Smooth muscle cell (in vitro differentiated cells): ENCODE measurements around the gene C1QTNF2. TPM values are rescaled to one million over a fixed set of nuclear protein-coding genes. Genes with fewer than 3 reads are reported as not detected.

Experiments
- DNase-seq: peaks from one replicate; lab custom pipeline; 2025; ENCODE audit not compliant: unreplicated experiment; lab: John Stamatoyannopoulos, UW
- H2AFZ ChIP-seq: fragments of 200-600 bp; sonication (generic); 2 replicates; pipeline ENCODE4 v1.6.0; 2016; ENCODE audit warnings: antibody characterized with exemption, low read depth, mild to moderate bottlenecking
- H3F3A ChIP-seq: fragments of 200-600 bp; sonication (generic); 2 replicates; pipeline ENCODE4 v1.6.0; 2017; ENCODE audit warnings: antibody characterized with exemption, low read depth
- H3K27ac ChIP-seq: fragments of 200-600 bp; sonication (generic); 2 replicates; pipeline ENCODE4 v1.5.1; 2016; ENCODE audit warnings: low read depth, mild to moderate bottlenecking
- H3K27me3 ChIP-seq: fragments of 200-600 bp; sonication (generic); 2 replicates; pipeline ENCODE4 v1.6.1; 2016; ENCODE audit warnings: low read depth, mild to moderate bottlenecking
- H3K36me3 ChIP-seq: fragments of 200-600 bp; sonication (generic); 2 replicates; pipeline ENCODE4 v1.5.1; 2016; ENCODE audit warnings: low read depth
- H3K4me1 ChIP-seq: fragments of 200-600 bp; sonication (generic); 2 replicates; pipeline ENCODE4 v1.5.1; 2016; ENCODE audit warnings: low read depth
- H3K4me2 ChIP-seq: fragments of 200-600 bp; sonication (generic); 2 replicates; pipeline ENCODE4 v1.6.0; 2016; ENCODE audit warnings: mild to moderate bottlenecking
- H3K4me3 ChIP-seq: fragments of 200-600 bp; sonication (generic); 2 replicates; pipeline ENCODE4 v1.5.1; 2016; ENCODE audit warnings: mild to moderate bottlenecking
- H3K79me2 ChIP-seq: fragments of 200-600 bp; sonication (generic); 2 replicates; pipeline ENCODE4 v1.6.0; 2016; ENCODE audit warnings: low read depth, mild to moderate bottlenecking
- H3K9ac ChIP-seq: fragments of 200-600 bp; sonication (generic); 2 replicates; pipeline ENCODE4 v1.6.0; 2016; ENCODE audit warnings: low read depth
- H3K9me3 ChIP-seq: fragments of 200-600 bp; sonication (generic); replicated peaks from 2 replicates; pipeline ENCODE4 v1.5.1; 2016; ENCODE audit warnings: low read depth
- H4K20me1 ChIP-seq: fragments of 200-600 bp; sonication (generic); 2 replicates; pipeline ENCODE4 v1.6.0; 2016; ENCODE audit warnings: low read depth
- CTCF ChIP-seq: fragments of 200-600 bp; sonication (generic); IDR thresholded peaks from 2 replicates; pipeline ENCODE4 v1.5.1; 2017; ENCODE audit warnings: borderline replicate concordance, mild to moderate bottlenecking, antibody characterized with exemption; ENCODE audit not compliant: insufficient read depth, poor library complexity, severe bottlenecking
- WGBS: methylation state at CpG from one replicate; pipeline ENCODE4 v1.1.7; 2016; ENCODE audit warnings: low lambda C conversion rate; 5-methylcytosine and 5-hydroxymethylcytosine counted together
- polyA plus RNA-seq: library from polyadenylated mRNA; unstranded; fragments of >200 nt; fragmentation: Nextera tagmentation; extraction: Ambion mirVana; gene quantifications from 2 replicates; pipeline ENCODE4 v1.2.1, GENCODE V29; 2016
- total RNA-seq: library from RNA; depleted of rRNA; stranded (reverse); fragments of >200 nt; gene quantifications from 2 replicates; pipeline ENCODE4 v1.2.3, GENCODE V29; 2014

C1QTNF2 gene
- total RNA-seq (0.63 and 0.85 TPM in 2 replicates), polyA plus RNA-seq (1.6 and 2.6 TPM in 2 replicates)

GRCh38 chr5:160369990-160370712 lies at the start of gene C1QTNF2:
TSS of gene C1QTNF2 (minus strand) at chr5:160370626. CDS start at chr5:160355011, 15,615 bp downstream.
- H3K79me2 ChIP-seq = no peaks in the 10 kb centered on the region
- peak within 1 kb of the TSS; percentile 71 for H3K4me3 ChIP-seq
- H3K27me3 ChIP-seq = peaks cover 16% of the 10 kb centered on the region
- no peaks in the 10 kb centered on the region for H3K9me3 ChIP-seq
- H3K9ac ChIP-seq = peak within 1 kb of the TSS; percentile 67
- no peak for TF ChIP-seq CTCF
- H3K36me3 ChIP-seq = no peaks in the 10 kb centered on the region
- no peak within 1 kb of the TSS for H3K27ac ChIP-seq
- peak within 1 kb of the TSS; percentile 93 for H3K4me2 ChIP-seq
- WGBS = 8% methylated on average over 27 of the region's 45 CpGs
- H3F3A ChIP-seq = no peaks in the 10 kb centered on the region
- no peaks in the 10 kb centered on the region for H3K4me1 ChIP-seq
- no peaks in the 10 kb centered on the region for H4K20me1 ChIP-seq
- H2AFZ ChIP-seq = peak within 1 kb of the TSS; percentile 90
- DNase-seq = peak; percentile 17

GRCh38 chr5:160420331-160420610 lies 49.8 kb upstream of the C1QTNF2 start:
- H3K4me3 ChIP-seq = no peak overlapping the region
- peak overlapping the region; percentile 92 for H3K27ac ChIP-seq
- H3K4me2 ChIP-seq = peak overlapping the region; percentile 86
- H4K20me1 ChIP-seq = no peaks in the 10 kb centered on the region
- H3K9ac ChIP-seq = peak overlapping the region; percentile 98
- H3K36me3 ChIP-seq = no peaks in the 10 kb centered on the region
- H3K4me1 ChIP-seq = peaks cover 23% of the 10 kb centered on the region
- no peaks in the 10 kb centered on the region for H3F3A ChIP-seq
- H3K27me3 ChIP-seq = no peaks in the 10 kb centered on the region
- peak overlapping the region; percentile 84 for H2AFZ ChIP-seq
- no peak for TF ChIP-seq CTCF
- DNase-seq = no peak
- no peaks in the 10 kb centered on the region for H3K9me3 ChIP-seq
- peaks cover 46% of the 10 kb centered on the region for H3K79me2 ChIP-seq

GRCh38 chr5:160419458-160420330 lies 49.3 kb upstream of the C1QTNF2 start:
- no peak for DNase-seq
- Histone ChIP-seq H3K4me3 (peak overlapping the region; percentile 91), H4K20me1 (no peaks in the 10 kb centered on the region), H3K9me3 (no peaks in the 10 kb centered on the region), H3K4me1 (peaks cover 20% of the 10 kb centered on the region), H3K36me3 (no peaks in the 10 kb centered on the region), H3K27me3 (no peaks in the 10 kb centered on the region), H3K79me2 (peaks cover 42% of the 10 kb centered on the region), H3K4me2 (peak overlapping the region; percentile 86), H3F3A (no peaks in the 10 kb centered on the region), H3K9ac (peak overlapping the region; percentile 98), H3K27ac (peak overlapping the region; percentile 92), H2AFZ (peak overlapping the region; percentile 84)
- WGBS = 32% methylated on average over 11 of the region's 11 CpGs
- no peak for TF ChIP-seq CTCF
